Measurements from ENCODE around the gene FLNB.

The FLNB gene

DNA sequence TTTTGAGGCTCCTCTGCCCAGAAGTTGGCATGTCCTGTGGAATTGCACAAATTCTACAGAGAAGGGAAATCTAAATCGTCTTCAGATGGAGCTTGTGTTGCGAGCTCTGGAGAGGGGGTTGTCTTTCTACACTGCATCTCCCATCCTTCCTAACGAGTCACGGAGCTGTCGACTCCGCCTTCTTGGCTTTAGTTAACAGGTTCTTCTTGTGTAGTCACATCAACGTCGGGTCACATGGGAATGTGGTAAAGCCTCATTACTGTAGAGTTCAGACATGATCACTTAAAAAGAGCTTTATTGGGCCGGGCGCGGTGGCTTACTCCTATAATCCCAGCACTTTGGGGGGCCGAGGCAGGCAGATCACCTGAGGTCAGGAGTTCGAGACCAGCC lies 142.6 kb downstream of the FLNB start:
- DNase-seq, result no peak

DNA sequence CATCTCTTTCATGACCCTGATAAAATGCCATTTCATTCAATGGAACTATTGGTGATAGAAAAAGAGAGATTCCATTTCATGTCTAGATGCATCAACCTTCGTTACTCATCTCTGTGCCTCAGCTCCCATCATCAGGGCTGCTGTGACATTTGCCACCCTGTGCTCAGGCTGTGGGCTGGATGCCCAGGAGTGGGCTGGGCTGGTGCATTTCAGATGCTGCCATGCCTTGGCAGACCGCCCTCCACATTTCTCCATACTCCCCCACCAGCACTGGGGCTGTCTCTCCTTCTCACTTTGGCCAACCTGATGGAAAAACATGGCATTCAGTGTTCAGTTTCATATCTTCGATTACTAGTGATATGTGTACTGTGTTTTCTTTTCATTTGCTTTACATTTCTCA lies 143.4 kb downstream of the FLNB start:
- DNase-seq, result no peak

DNA sequence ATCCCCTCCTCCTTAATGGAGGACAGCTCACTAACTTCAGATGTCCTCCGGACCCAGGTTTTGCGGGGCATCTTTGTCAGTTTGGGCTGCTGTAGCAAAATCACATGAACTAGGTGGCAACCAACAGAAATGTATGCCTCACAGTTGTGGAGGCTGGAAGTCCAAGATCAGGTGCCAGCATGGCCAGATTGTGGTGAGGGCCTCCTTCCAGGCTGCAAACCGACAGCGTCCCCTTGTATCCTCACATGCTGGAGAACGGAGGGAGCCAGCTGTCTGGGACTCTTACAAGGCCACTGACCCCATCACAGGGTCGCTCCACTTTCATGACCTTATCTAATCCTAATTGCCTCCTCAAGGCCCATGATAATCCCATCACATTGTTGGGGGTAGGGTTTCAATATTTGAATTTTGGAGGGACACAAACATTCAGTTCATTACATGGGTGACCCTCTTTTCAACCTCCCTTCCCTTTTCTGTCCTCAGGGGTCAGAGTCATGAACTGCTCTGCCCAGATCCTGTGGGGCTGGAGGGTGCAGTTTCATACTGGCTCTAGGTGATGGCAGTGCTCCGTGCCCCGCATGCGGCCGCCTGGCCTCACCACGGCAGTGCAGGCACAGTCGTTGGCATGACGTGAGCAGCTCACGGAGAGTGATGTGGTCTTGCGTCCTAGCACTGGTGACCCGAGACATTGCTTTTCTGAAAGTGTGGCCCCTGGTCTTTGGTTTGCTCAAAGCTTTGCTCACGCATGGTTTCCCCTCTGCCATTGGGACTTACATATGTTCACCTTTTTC lies 144.2 kb downstream of the FLNB start:
- DNase-seq, result no peak

DNA sequence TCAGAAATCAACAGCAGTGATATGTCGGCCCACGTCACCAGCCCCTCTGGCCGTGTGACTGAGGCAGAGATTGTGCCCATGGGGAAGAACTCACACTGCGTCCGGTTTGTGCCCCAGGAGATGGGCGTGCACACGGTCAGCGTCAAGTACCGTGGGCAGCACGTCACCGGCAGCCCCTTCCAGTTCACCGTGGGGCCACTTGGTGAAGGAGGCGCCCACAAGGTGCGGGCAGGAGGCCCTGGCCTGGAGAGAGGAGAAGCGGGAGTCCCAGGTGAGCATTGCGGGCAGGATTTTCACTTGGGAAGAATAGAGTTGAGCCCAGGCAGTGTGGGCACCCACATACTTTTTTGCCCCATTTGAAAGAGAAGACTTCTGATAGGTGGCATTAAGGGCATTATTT lies 145.1 kb downstream of the FLNB start:
- DNase-seq, result no peak

GRCh38 chr3:58154626-58155449 lies 146.6 kb downstream of the FLNB start:
- no peak for DNase-seq

GRCh38 chr3:58155838-58156237 lies 147.6 kb downstream of the FLNB start:
- no peak for DNase-seq

- no peak for DNase-seq
These were observed 149.5 kb downstream of the FLNB start for GRCh38 chr3:58157700-58158099.

DNA sequence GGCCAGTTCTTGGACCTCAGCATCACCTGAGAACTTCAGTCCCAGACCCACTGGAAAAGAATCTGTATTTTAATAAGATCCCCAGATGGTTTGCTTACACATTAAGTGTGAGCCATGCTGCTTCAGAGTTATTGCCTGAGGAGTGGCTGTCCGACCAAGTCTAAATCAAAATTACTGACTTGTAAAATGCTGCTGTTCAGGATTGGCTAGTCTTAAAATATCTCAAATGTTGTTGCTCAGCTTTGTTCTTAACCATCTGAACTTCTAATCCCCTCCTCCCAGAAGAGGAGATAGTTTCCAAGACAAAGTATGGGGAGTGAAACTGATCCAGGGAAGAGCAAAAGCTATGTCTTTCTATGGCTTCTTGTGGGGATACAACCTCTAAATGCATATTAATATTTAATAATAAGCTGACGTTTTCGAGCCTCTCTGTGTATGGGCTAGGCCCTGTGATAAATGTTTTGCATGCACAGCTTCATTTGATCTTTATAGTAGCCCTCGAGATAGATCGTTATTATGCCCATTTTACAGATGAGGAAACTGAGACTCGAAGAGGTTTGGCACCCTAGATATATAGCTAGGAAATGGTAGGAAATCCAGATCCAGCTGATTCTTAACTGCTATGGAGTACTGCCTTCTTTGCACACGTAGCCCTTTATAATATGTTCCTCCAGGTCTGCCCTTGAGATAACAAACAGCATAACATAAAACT lies 150.4 kb downstream of the FLNB start:
- DNase-seq, result no peak

- DNase-seq, result no peak
These were observed 152.2 kb downstream of the FLNB start for GRCh38 chr3:58160399-58160798.

DNA sequence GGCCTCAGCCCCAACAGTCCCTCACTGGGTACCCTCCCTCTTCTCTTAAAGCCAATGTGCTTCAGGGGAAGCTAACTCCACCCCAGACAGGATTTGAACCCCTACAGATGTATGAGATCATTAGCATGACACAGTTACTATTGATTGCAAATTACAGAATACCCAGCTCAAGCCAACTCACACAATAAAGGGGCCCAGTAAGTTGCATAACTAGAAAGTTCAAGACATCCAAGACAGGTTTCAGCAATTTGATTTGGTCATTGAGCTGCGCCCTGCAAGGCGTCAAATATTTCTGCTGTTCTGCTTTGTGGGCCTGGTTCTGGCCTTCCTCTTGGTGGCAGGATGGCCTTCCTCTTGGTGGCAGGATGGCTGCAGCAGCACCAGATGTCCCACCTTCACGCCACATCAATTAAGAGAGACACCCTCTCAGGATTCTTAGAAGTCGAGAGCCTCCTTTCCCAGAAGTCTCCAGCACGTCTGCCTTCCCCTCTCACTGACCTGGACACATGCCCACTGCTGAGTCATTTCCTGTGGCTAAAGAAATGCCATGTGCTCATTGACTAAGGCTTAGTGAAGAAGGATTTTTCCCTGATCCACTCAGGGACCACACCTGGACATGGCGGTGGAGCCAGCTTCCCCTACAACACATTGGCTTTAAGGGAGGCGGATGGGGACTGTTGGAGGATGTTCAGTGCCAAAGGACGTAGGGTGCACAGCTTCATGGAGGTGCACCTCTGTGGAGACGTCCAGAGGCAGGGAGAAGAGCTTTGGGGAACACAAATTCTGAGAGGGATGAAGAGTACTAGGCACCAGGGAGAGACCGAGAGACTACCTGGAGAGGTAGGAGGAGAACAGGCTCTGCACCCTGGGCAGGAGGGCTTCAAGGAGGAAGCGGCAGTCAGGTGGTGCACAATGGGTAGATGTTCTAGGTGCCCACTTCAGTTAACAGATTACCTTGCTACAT lies 153.5 kb downstream of the FLNB start:
- no peak for DNase-seq

DNA sequence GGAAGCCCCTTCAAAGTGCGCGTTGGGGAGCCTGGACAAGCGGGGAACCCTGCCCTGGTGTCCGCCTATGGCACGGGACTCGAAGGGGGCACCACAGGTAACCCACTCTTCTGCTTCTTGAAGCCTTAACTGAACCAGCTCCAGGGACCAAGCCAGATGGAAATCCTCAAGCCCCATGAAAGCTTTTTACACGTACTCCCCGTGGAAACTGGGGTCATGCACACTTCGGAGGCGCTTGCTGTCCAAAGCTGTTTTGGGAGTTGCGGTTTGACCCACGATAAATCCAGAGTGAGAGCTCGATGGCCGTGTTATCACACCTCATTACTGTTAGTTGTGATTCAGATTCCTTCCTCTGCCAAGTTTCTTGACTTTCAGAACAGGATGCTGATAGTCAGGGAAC lies 155.0 kb downstream of the FLNB start:
- no peak for DNase-seq

GRCh38 chr3:58164199-58164879 lies 156.1 kb downstream of the FLNB start:
- DNase-seq, result no peak

GRCh38 chr3:58164906-58165821 lies 156.9 kb downstream of the FLNB start:
- DNase-seq, result no peak

DNA sequence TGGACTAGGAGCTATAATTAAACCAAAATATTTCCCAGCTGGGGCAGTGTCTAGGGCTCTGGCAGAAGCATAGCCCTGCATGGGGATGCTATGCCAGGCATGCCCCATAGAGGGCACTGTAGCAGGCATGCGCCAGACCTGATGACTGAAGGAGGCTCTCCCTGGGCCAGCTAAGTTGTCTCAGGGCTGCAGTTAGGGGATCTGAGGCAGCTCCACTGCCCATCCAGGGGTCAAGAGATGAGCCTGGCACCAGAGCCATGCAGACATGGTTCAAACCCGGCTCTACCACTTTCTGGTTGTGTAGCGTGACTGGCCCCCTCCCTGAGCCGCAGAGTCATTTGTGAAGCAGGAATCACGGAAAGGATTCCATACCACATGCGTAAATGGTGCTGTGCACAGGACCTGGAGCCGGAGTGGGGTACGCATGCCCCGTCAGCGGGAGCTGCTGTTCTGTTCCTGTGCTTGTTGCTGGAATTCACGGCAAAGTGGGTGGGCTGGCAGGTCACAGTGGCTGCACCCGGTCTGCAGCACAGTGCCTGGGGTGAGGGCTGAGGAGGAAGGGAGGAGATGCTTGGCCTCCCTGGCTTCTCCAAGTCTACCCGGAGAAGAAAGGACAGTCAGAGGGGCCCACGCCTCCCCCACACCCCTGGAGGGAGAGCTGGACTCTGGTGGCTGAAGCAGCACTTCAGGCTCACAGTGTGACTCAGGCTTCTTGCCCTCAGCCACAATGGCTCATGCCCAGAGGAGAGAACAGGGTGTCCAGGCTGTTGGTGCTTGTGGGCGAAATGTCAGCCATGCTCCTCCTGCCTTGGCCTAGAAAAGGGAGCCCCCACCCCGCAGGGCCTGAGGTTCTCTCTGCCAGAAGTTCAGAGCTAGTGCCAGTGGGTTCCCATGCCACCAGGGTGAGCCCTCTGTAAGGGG lies 159.5 kb downstream of the FLNB start:
- DNase-seq, result peak; percentile 75

- DNase-seq, result no peak
These were observed 160.3 kb downstream of the FLNB start for GRCh38 chr3:58168498-58168897.

DNA sequence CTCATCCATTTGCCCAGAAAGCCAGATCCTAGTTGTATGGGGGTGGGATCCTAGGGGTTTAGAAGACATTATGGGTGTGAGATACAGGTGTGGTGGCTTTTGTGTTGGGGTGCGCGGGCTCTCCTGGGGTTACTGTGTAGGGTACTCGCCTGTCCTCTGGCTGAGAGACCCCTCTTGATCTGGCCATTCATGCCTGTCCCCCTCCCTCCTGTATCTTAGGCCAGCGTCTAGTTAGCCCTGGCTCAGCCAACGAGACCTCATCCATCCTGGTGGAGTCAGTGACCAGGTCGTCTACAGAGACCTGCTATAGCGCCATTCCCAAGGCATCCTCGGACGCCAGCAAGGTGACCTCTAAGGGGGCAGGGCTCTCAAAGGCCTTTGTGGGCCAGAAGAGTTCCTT lies 161.1 kb downstream of the FLNB start:
- no peak for DNase-seq

- DNase-seq, result no peak
These were observed 162.2 kb downstream of the FLNB start for GRCh38 chr3:58170376-58170775.

DNA sequence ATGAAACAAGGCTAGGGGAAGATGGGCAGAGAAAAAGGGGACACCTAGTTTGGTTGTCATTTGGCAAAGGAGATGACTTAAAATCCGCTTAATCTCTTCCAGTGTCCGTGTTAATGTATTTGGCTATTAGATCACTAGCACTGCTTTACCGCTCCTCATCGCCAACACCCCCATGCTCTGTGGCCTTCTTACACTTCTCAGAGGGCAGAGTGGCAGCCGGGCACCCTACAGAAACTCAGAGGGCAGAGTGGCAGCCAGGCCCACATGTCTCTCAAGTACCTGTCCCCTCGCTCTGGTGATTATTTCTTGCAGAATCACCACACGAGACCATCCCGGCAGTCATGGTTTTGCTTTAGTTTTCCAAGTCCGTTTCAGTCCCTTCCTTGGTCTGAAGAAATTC lies 162.9 kb downstream of the FLNB start:
- DNase-seq, result no peak

DNA sequence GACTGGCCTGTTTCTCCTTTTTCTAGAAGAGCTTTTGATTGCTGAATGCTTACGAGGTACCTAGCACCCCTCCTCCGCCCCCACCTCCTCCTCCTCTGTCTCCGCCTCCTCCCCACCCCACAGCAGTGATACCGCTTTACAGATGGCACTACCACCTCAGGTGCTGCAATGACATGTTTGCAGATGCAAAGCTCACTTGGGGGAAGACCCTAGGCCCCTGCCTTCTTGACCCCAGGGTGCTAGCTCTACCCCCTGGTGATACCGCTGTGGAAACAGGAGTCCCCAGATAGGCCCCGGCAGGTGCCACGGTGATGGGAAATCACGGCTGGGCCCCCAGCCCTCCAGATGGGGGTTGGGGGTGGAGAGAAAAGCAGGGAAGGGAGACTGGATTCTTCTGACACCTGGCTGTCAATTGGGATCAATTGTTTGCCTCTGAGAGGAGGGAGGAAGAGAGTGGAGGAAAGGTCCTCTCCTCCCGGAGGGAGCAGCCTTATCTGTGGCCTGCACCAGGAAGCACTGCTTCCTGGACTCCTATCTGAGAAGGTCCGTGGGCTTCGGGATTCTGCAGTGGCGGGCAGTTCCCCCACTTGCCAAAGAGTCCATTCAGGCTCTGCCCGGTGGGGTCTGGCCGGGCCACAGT lies 164.9 kb downstream of the FLNB start:
- no peak for DNase-seq
